PC-9 (cell line): ENCODE results near the gene RAB3C.

Source experiments
- CTCF ChIP-seq: fragments of 200-600 bp; sonication (generic); conservative IDR thresholded peaks from 2 replicates; pipeline ENCODE4 v1.6.1; 2017; ENCODE audit warnings: mixed run types, antibody characterized with exemption, mild to moderate bottlenecking, moderate library complexity
- EZH2 ChIP-seq: fragments of 200-600 bp; sonication (generic); IDR thresholded peaks from 2 replicates; pipeline ENCODE4 v1.8.0; 2017; ENCODE audit warnings: antibody characterized with exemption, low read depth

- no peak for TF ChIP-seq CTCF
- TF ChIP-seq EZH2, result no peak
Observed at GRCh38 chr5:58751222-58751837, 168.5 kb downstream of the RAB3C start.
